ENCODE data around the gene TTLL11.

Gene TTLL11

DNA sequence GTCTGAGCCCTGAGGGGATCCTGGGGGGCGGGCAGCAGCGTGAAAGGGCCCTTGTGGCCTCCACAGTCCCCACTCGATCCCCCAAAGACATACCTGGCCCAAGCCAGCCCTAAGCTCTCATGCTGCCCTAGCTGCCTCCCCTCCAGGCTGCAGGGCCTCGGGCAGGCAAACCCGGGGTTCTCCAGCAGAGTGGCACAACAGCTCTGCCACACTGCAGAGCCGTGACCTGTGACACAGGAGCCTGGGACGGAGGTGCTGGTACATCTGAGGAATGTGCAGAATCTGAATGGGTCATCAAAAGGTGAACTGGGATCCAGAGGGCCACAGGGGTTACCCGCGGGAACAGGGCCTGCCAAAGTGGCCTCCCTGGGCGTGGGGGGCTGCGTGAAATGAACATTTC, 278.5 kb downstream of the TTLL11 start:
- H3K4me3 ChIP-seq (ENCODE audit: control insufficient read depth, low read depth, low read length) = no peak overlapping the region
- DNase-seq (ENCODE audit: low read depth) = no peak
- TF ChIP-seq, protein P1, sequence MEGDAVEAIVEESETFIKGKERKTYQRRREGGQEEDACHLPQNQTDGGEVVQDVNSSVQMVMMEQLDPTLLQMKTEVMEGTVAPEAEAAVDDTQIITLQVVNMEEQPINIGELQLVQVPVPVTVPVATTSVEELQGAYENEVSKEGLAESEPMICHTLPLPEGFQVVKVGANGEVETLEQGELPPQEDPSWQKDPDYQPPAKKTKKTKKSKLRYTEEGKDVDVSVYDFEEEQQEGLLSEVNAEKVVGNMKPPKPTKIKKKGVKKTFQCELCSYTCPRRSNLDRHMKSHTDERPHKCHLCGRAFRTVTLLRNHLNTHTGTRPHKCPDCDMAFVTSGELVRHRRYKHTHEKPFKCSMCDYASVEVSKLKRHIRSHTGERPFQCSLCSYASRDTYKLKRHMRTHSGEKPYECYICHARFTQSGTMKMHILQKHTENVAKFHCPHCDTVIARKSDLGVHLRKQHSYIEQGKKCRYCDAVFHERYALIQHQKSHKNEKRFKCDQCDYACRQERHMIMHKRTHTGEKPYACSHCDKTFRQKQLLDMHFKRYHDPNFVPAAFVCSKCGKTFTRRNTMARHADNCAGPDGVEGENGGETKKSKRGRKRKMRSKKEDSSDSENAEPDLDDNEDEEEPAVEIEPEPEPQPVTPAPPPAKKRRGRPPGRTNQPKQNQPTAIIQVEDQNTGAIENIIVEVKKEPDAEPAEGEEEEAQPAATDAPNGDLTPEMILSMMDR (conservative IDR thresholded peaks at IDR 0.05; ENCODE audit: control insufficient read depth, insufficient read depth, low read depth, low read length) = no peak

DNA sequence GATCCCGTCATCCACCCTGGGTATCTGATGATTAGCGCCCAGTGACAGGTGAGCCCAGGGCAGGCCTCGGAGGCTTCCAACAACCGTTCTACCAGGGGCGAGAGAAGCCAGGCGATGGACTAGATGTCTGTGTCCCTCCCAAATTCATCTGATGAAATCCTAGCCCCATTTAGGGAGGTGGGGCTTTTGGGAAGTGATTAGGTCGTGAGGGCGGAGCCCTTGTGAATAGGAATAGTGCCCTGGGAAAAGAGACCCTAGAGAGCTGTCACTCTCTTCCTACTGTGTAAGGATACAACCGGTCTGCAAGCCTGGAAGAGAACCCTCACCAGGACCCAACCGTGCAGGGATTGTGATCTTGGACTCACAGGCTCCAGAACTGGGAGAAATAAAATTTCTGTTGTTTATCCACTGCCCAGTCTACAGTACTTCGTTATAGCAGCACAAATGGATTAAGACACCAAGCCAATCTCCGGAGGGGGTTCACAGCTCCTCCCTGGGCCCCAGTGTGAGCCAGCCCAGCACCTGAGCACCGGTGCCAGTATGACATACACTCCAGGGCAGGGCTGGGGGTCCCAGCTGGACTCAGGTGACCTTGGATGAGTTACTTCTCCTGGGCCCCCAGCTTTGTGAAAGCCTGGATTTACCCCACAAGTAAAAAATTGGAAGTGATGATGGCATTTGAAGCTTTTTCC, 279.4 kb downstream of the TTLL11 start:
- H3K4me3 ChIP-seq (ENCODE audit: control insufficient read depth, low read depth, low read length) = no peak overlapping the region
- TF ChIP-seq, protein P1 (conservative IDR thresholded peaks at IDR 0.05; ENCODE audit: control insufficient read depth, insufficient read depth, low read depth, low read length) = no peak
- DNase-seq (ENCODE audit: low read depth) = no peak

DNA sequence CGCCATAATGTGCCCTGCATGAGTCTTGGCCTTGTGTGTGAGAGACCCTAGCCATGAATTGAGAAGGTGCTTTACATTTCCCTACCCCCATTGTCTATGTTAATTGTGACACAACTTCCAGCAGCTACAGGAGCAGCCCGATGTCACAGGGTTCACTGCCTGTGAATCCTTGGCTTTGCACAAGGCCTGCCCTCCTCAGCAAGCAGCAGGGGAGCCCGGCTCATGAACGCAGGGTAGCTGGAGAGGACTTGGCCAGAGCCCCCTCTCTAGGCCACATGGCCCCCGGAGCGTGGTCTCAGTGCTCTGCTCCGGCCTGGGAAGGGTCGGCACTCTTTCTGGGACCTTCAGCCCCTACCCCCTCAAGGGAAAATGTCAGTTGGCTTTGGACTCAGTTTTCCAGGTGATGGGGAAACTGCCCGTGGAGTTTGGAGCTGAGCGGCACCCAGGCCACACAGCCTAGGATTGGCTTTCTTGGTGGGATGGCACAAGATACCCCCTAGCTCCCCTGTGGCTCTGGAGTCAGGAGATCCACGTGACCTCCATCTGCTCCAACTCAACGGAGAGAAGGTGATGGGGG, 280.9 kb downstream of the TTLL11 start:
- DNase-seq (ENCODE audit: low read depth) = no peak
- TF ChIP-seq, protein P1 (conservative IDR thresholded peaks at IDR 0.05; ENCODE audit: control insufficient read depth, insufficient read depth, low read depth, low read length) = no peak
- H3K4me3 ChIP-seq (ENCODE audit: control insufficient read depth, low read depth, low read length) = no peak overlapping the region

DNA sequence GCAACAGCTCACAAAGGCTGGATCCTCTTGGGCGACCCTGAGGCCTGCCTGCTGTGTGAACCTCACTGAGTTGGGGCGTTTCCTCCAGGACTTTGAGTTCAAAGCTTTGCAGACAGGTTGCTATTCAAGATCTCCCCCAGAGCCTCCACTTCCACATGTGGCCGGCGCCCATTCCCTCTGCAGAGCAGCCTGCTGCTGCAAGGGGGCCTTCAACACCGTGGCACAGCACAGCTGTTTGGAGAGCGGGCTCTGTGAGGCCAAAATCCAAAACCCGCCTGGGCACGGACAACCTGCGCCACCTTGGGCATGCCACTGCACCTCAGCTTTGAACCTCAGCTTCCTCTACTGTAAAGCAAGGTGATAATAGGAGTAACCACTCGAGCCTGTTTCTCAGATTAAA, 281.4 kb downstream of the TTLL11 start:
- TF ChIP-seq, protein P1 (conservative IDR thresholded peaks at IDR 0.05; ENCODE audit: control insufficient read depth, insufficient read depth, low read depth, low read length) = no peak
- H3K4me3 ChIP-seq (ENCODE audit: control insufficient read depth, low read depth, low read length) = no peak overlapping the region
- no peak for DNase-seq (ENCODE audit: low read depth)

DNA sequence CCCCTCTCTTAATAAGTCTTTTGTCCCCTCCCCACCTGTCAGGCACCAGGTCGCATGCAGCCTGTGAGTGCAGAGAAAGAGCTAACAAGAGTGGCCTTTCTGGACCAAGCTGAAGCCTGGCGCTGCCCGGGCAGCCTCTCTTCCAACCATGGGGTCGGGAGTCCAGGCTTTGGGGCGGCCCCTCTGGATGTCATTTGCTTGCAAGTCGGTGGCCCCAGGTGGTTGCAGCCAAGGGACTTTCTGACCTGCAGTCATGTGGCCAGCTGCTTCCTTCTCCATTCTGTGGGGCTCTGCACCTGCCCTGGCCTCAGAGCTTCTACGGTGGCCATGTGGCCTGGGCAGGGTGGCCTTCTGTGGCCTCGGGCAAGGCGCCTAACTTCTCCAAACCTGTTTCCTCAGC, 282.0 kb downstream of the TTLL11 start:
- no peak for DNase-seq (ENCODE audit: low read depth)
- TF ChIP-seq, protein P1 (conservative IDR thresholded peaks at IDR 0.05; ENCODE audit: control insufficient read depth, insufficient read depth, low read depth, low read length) = no peak
- no peak overlapping the region for H3K4me3 ChIP-seq (ENCODE audit: control insufficient read depth, low read depth, low read length)

DNA sequence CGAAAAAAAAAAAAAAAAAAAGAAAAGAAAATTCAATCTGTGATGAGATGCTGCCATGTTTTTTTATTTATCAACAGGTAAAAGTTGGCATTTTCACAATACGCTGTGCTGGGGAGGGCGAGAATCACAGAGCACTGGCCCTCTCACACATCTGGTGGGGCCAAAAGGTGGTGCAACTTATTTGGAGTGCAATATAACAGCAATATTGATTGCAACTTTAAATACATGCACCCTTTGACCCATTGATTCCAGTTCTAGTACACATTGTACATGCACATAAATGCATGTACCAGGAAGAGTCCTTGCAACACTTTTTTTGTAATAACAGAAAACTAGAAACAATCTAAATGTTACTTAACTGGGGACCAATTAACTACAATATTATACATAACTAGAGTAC, 282.6 kb downstream of the TTLL11 start:
- no peak for DNase-seq (ENCODE audit: low read depth)
- TF ChIP-seq, protein P1 (conservative IDR thresholded peaks at IDR 0.05; ENCODE audit: control insufficient read depth, insufficient read depth, low read depth, low read length) = no peak
- H3K4me3 ChIP-seq (ENCODE audit: control insufficient read depth, low read depth, low read length) = no peak overlapping the region

All from fibroblast of mammary gland (primary cell).